ENCODE results near the gene PXDN.

Gene PXDN

GRCh38 chr2:1584691-1585485 lies 159.4 kb downstream of the PXDN start:
- no peaks in the 10 kb centered on the region for H3K9me3 ChIP-seq
- no peaks in the 10 kb centered on the region for H3K36me3 ChIP-seq
- no peak overlapping the region for H3K27ac ChIP-seq
- no peaks in the 10 kb centered on the region for H3K4me1 ChIP-seq (ENCODE audit: control insufficient read depth in 1 of 2, insufficient read depth in 1 of 2, low read depth in 1 of 2, low read length in 1 of 2)
- H3K4me3 ChIP-seq (ENCODE audit: low read depth in 1 of 2, low read length in 1 of 2), result no peak overlapping the region
- peaks cover 4% of the 10 kb centered on the region for H3K27me3 ChIP-seq
- TF ChIP-seq CTCF (IDR thresholded peaks at IDR 0.05), result no peak

DNA sequence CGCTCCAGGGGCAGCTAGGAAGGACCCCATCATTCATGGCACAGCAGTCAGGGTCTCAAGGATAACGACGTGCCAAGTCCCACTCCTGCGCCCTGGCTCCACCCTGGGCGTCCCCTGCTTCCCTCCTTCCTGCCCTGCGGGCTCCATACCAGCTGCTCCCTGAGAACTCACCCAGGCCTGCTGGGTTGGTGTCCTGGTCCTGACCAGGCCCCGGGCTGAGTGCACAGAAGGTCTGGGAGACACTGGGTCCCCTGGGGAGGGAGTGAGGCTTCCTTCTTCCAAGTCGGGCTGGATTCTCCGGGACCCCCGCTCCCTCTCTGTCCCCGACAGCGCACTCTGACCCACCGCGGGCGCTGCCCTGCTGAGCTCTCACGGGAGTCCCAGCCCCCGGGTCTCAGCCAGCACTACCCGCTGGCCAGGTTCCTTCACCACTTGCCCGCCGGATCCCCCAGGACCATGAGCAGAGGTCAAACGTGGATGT lies 160.2 kb downstream of the PXDN start:
- H3K27ac ChIP-seq, result no peak overlapping the region
- TF ChIP-seq CTCF (IDR thresholded peaks at IDR 0.05), result no peak
- no peaks in the 10 kb centered on the region for H3K9me3 ChIP-seq
- H3K27me3 ChIP-seq, result no peaks in the 10 kb centered on the region
- no peak overlapping the region for H3K4me3 ChIP-seq (ENCODE audit: low read depth in 1 of 2, low read length in 1 of 2)
- H3K36me3 ChIP-seq, result no peaks in the 10 kb centered on the region
- no peaks in the 10 kb centered on the region for H3K4me1 ChIP-seq (ENCODE audit: control insufficient read depth in 1 of 2, insufficient read depth in 1 of 2, low read depth in 1 of 2, low read length in 1 of 2)

DNA sequence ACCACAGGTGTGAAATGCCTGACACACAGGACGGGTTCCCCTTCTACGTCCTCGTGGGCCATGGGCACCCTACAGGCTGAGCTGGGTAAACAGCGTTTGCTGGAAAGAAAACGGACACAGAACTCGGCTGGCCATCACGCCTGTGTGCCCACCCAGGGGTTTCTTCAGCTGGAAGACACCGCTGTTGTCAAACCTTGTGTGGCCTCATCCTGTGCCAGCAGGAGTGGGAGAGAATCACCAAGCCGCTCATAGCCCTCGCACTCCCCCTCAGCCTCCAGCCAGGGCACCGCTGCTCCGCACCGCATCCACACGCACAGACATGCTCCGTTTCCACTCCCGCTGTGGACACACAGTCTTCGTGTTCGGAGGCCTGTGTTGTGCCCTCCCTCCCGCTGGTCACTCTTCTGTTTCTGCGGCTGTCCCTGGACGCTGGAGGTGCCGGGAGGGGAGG lies 161.4 kb downstream of the PXDN start:
- Histone ChIP-seq H3K27me3 (no peaks in the 10 kb centered on the region), H3K27ac (no peak overlapping the region), H3K4me3 (ENCODE audit: low read depth in 1 of 2, low read length in 1 of 2) (no peak overlapping the region), H3K4me1 (ENCODE audit: control insufficient read depth in 1 of 2, insufficient read depth in 1 of 2, low read depth in 1 of 2, low read length in 1 of 2) (no peaks in the 10 kb centered on the region), H3K36me3 (no peaks in the 10 kb centered on the region), H3K9me3 (no peaks in the 10 kb centered on the region)
- TF ChIP-seq CTCF (IDR thresholded peaks at IDR 0.05), result no peak

DNA sequence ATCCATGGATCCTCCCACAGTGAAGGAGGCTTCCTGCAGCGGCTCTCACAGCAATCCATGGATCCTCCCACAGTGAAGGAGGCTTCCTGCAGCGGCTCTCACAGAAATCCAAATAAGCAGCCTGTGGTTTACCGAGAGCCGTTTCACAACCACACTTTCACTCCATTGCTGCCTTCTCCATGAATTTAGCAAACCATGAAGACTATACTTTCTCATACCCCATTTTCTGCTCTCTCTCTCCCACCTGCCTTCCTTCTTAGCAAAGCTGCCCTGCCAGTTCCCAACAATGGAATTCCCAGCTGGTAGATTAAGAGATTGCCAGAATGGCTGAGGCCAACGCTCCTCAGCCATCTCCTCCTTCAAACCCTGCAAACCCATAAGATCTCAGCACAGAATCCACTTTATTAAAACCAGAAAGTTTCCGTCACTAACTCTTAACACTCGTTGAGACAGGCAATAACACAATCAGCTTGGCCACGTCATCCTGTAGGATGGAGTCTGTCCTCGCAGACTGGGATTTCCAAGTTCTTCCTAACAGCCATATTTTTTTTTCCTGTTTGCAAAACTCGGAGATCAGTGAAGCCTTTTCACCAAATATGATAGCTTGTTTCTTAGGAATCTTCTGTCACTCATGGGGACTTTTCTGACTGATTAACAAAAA lies 162.2 kb downstream of the PXDN start:
- Histone ChIP-seq H3K27ac (no peak overlapping the region), H3K27me3 (no peaks in the 10 kb centered on the region), H3K9me3 (no peaks in the 10 kb centered on the region), H3K36me3 (no peaks in the 10 kb centered on the region), H3K4me3 (ENCODE audit: low read depth in 1 of 2, low read length in 1 of 2) (no peak overlapping the region), H3K4me1 (ENCODE audit: control insufficient read depth in 1 of 2, insufficient read depth in 1 of 2, low read depth in 1 of 2, low read length in 1 of 2) (no peaks in the 10 kb centered on the region)
- no peak for TF ChIP-seq CTCF (IDR thresholded peaks at IDR 0.05)

Data from neutrophil (primary cell).